ENCODE results near the gene BSND. TPM values are rescaled to one million over a fixed set of nuclear protein-coding genes. Genes with fewer than 3 reads are reported as not detected.

BSND gene
- total and polyA plus RNA-seq, 8 donors = not detected

DNA sequence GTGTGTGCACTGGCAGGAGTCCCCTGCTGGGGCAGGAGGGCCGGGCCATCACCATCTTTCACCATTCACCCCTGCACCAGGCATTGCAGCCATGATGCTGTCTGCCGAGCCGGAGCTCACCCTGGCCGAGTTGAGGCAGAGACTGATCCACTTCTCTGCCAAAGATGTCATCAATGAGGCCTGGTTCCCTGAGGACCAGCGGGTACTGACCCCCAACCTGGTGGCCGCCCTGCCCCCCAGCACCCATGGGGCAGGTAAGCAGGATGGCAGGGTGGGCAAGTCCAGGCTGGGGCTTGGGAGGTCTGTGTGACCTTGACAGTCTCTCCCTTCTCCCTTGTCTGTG, 59.2 kb downstream of the BSND start:
- no peak for TF ChIP-seq POLR2A (IDR thresholded peaks at IDR 0.05)
- TF ChIP-seq EP300 (IDR thresholded peaks at IDR 0.05) = no peak
- TF ChIP-seq, protein P1, sequence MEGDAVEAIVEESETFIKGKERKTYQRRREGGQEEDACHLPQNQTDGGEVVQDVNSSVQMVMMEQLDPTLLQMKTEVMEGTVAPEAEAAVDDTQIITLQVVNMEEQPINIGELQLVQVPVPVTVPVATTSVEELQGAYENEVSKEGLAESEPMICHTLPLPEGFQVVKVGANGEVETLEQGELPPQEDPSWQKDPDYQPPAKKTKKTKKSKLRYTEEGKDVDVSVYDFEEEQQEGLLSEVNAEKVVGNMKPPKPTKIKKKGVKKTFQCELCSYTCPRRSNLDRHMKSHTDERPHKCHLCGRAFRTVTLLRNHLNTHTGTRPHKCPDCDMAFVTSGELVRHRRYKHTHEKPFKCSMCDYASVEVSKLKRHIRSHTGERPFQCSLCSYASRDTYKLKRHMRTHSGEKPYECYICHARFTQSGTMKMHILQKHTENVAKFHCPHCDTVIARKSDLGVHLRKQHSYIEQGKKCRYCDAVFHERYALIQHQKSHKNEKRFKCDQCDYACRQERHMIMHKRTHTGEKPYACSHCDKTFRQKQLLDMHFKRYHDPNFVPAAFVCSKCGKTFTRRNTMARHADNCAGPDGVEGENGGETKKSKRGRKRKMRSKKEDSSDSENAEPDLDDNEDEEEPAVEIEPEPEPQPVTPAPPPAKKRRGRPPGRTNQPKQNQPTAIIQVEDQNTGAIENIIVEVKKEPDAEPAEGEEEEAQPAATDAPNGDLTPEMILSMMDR (IDR thresholded peaks at IDR 0.05) = no peak
- TF ChIP-seq POLR2AphosphoS5 (IDR thresholded peaks at IDR 0.05) = no peak
- 80 to 96% (median 92%) methylated on average over 6 of the region's 6 CpGs for WGBS, 5 donors
- DNase-seq = no peak
- Histone ChIP-seq H3K27ac (no peak overlapping the region), H3K4me3 (no peak overlapping the region), H3K36me3 (no peaks in the 10 kb centered on the region), H3K27me3 (no peaks in the 10 kb centered on the region), H3K9me3 (no peaks in the 10 kb centered on the region), H3K4me1 (peaks cover 0 to 3% (median 0%) of the 10 kb centered on the region in 4 donors)
- intact Hi-C loops (cut with DNase I; ENCODE audit: low total_unique reads) = no loop called here

DNA sequence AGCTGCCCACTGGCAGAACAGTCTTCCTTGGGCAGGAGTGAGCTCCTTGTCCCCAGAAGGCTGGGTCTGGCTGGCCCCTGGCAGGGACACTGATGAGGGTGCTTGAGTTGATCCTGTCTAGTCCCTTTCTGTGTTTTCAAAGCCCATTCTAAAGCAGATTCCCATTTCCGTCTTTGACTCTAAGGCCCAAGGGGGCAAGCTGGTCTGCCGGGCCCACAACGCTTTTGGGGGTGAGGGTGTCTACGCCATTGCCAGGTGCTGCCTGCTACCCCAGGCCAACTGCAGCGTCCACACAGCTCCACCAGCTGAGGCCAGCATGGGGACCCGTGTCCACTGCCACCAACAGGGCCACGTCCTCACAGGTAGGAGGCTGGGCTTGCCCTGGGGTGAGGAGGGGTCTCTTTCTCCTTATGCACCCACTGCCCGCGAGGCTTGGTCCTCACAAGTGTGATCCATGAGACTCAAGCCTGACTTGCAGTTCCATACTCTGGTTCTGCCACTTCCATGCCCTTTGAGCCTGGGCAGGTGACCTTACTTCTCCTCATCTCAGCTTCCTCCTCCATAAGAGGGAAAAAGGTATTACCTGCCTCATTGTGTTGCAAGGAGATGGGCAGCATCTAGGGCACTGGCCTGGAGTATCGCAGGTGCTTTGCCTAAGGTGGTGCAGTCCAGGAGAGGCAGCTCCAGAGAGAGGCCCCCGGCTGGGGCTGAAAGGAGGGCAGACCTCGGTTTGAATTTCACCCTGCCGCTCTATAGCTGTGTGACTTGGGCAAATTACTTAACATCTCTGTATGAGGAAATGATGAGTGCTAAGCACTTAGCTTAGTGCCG, 60.8 kb downstream of the BSND start:
- no peak overlapping the region for H3K27ac ChIP-seq
- H3K4me1 ChIP-seq = peaks cover 0 to 9% (median 4%) of the 10 kb centered on the region in 4 donors
- intact Hi-C loops (cut with DNase I; ENCODE audit: low total_unique reads) = no loop called here
- TF ChIP-seq POLR2A (IDR thresholded peaks at IDR 0.05) (no peak), POLR2AphosphoS5 (IDR thresholded peaks at IDR 0.05) (no peak), EP300 (IDR thresholded peaks at IDR 0.05) (no peak)
- TF ChIP-seq, protein P1 (IDR thresholded peaks at IDR 0.05) = no peak
- H3K27me3 ChIP-seq = no peaks in the 10 kb centered on the region
- WGBS, 5 donors = 85 to 90% (median 88%) methylated on average over 14 of the region's 14 CpGs
- H3K4me3 ChIP-seq = no peak overlapping the region
- no peak for DNase-seq
- no peaks in the 10 kb centered on the region for H3K36me3 ChIP-seq
- no peaks in the 10 kb centered on the region for H3K9me3 ChIP-seq

DNA sequence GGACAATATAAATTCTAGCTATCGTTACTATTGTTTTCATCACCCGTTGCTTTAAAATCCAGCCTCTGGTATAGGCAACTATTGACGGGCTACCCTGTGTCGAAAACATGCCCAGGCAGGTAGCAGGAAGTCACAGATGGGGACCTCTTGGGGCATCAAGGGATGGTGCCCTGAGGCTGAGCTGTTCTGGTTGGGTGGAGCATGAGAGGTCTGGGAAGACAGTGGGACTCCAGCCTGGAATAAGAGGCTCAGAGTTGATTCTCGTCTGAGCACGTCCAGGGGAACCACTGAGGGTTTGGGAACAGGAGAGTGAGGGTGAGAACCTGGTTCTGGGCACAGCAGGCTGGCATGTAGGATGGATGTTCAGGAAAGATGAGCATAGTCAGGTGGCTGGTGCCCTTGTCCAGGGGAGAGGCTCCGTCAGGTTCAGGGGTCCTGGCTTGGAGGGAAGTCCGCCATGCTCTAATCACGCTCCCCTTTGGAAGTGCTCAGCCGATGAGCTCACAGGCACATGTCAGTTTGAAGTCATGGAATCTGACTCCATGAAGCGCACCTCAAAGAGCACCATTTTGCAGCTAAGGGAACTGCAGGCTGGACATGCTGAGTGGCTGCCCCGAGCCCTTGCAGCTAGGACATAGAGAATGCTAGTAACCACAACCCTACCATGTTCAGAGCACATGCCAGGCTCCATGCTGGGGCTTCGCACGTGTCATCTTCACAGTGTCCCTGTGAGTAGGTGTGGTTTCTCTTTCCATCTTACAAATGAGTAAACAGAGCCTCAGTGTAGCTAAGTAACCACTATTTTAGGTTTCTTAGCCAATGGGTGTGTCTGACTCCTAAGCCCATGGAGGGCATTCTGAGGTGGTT, 61.6 kb downstream of the BSND start:
- H3K4me3 ChIP-seq = no peak overlapping the region
- no peaks in the 10 kb centered on the region for H3K9me3 ChIP-seq
- TF ChIP-seq, protein P1 (IDR thresholded peaks at IDR 0.05) = no peak
- TF ChIP-seq POLR2AphosphoS5 (IDR thresholded peaks at IDR 0.05) (no peak), EP300 (IDR thresholded peaks at IDR 0.05) (no peak), POLR2A (IDR thresholded peaks at IDR 0.05) (no peak)
- H3K27me3 ChIP-seq = no peaks in the 10 kb centered on the region
- intact Hi-C loops (cut with DNase I; ENCODE audit: low total_unique reads) = no loop called here
- DNase-seq = no peak
- no peak overlapping the region for H3K27ac ChIP-seq
- no peaks in the 10 kb centered on the region for H3K36me3 ChIP-seq
- WGBS, 5 donors = 89 to 94% (median 91%) methylated on average over 14 of the region's 14 CpGs
- peaks cover 0 to 17% (median 7%) of the 10 kb centered on the region in 4 donors for H3K4me1 ChIP-seq

DNA sequence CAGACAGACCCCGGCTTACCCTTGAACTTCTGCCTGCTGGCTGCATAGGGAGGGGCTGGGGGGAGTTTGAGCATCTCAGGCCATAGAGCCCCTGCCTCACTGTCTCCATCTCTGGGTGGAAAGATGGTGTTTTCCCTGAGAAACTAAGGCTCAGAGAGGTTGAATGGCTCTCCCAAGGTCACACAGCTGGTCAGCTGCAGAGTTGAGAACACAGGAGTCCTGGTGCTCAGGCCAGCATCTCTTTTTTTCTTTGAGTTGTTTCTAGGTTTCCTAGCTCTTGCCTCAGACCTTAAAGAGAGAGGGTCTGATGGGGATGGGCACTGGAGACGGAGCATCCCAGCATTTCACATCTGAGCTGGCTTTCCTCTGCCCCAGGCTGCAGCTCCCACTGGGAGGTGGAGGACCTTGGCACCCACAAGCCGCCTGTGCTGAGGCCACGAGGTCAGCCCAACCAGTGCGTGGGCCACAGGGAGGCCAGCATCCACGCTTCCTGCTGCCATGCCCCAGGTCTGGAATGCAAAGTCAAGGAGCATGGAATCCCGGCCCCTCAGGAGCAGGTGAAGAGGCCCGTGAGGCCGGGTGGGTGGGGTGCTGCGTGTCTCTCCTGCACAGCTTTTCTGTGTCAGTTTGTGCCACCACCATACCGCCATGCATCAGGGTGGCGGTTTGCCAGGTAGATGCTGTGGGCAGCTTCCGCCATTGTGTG, 62.4 kb downstream of the BSND start:
- Histone ChIP-seq H3K27me3 (no peaks in the 10 kb centered on the region), H3K27ac (no peak overlapping the region), H3K4me3 (no peak overlapping the region), H3K36me3 (peaks cover 0 to 6% (median 5%) of the 10 kb centered on the region in 4 donors), H3K9me3 (no peaks in the 10 kb centered on the region), H3K4me1 (peaks cover 0 to 22% (median 9%) of the 10 kb centered on the region in 4 donors)
- intact Hi-C loops (cut with DNase I; ENCODE audit: low total_unique reads) = no loop called here
- no peak for DNase-seq
- WGBS, 5 donors = 84 to 89% (median 85%) methylated on average over 12 to 13 of the region's 13 CpGs
- TF ChIP-seq POLR2AphosphoS5 (IDR thresholded peaks at IDR 0.05) = no peak
- TF ChIP-seq POLR2A (IDR thresholded peaks at IDR 0.05) = no peak
- TF ChIP-seq, protein P1 (IDR thresholded peaks at IDR 0.05) = no peak
- no peak for TF ChIP-seq EP300 (IDR thresholded peaks at IDR 0.05)

All from stomach (tissue), 9 donors.